ENCODE results near the gene HOMER1.

DNA sequence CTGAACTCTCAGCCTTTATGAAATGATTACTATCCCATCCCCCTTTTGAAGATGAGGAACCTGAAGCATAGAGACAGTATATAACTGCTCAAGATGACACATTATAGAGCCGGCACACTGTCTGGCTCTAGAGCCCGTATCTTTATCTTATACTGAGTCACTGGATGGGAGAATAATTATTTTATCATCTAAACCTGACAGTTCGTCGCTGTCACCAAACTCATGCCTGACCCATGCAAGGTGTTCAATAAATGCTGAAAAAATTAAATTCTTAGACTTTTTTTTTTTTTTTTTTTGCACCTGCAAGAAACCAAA, 38.8 kb downstream of the HOMER1 start:
- TF ChIP-seq CTCF (conservative IDR thresholded peaks at IDR 0.05): no peak
- no peak for TF ChIP-seq EZH2 (IDR thresholded peaks at IDR 0.05; ENCODE audit: low read depth)
